Pancreas (tissue), 10 donors: ENCODE data around the gene SHD. TPM values are rescaled to one million over a fixed set of nuclear protein-coding genes. Genes with fewer than 3 reads are reported as not detected.

Experiments used
- ATAC-seq, 4 donors: fragments of 200-7000 bp; cut with Tn5 transposase; one replicate each; pipeline versions ENCODE4 v1.8.0 to v1.9.1; 2020; ENCODE audit warnings: mild to moderate bottlenecking in 4 of 4, moderate library complexity in 4 of 4
- DNase-seq, 6 donors: peaks; one replicate each; pipeline ENCODE4 v3.0.0-alpha.2; 2020
- FAIRE-seq: peaks from 2 replicates; lab custom pipeline; 2012; peaks lifted over from hg19 to GRCh38; lab: Jason Lieb, UNC
- H3K27ac ChIP-seq, 4 donors: fragments of 200-600 bp; sonication (generic); 1 replicate in 3 of 4; 2 replicates in 1 of 4; pipeline versions ENCODE4 v1.5.0 to v1.8.0; 2020
- H3K27me3 ChIP-seq, 4 donors: fragments of 200-600 bp; one replicate each; pipeline ENCODE4 v1.8.0; 2021
- H3K36me3 ChIP-seq, 3 donors: fragments of 200-600 bp; sonication (generic) in 1 of 3; one replicate each; pipeline versions ENCODE4 v1.5.0 to v1.8.0; 2020 to 2021
- H3K4me1 ChIP-seq, 3 donors: fragments of 200-600 bp; one replicate each; pipeline ENCODE4 v1.8.0; 2021
- H3K4me3 ChIP-seq, 4 donors: fragments of 200-600 bp; sonication (generic) in 2 of 4; one replicate each; pipeline versions ENCODE4 v1.5.0 to v1.8.0; 2020 to 2021
- H3K9me3 ChIP-seq, 4 donors: fragments of 200-600 bp; one replicate each; pipeline ENCODE4 v1.8.0; 2021
- WGBS, 2 donors: extraction: QIAGEN DNeasy Blood & Tissue Kit; methylation state at CpG; one replicate each; pipeline ENCODE4 v1.1.7; 2013; 5-methylcytosine and 5-hydroxymethylcytosine counted together
- intact Hi-C, 3 donors: fragments of 100-400 bp; cut with DNase I; formaldehyde crosslinking; loops; one replicate each; pipeline versions ENCODE4 v1.11.1 to v1.14.2; 2022
- polyA plus RNA-seq, 2 donors: library from polyadenylated mRNA; stranded (reverse); fragments of 200-250 nt; gene quantifications; one replicate each; pipeline ENCODE4 v1.2.3, GENCODE V29; 2013
- total RNA-seq, 6 donors: library from RNA; stranded (reverse); fragmentation: NEBNext Ultra II Directional in 4 of 6; extraction: Animal tissue kit (Norgen Biotek cat#: 25700) in 4 of 6; gene quantifications; one replicate each; pipeline versions ENCODE4 v1.2.1 to v1.2.4, GENCODE V29; 2021 to 2023
- TF ChIP-seq, protein P1 (sequence below), 4 donors: fragments of 200-600 bp; sonication (generic) in 3 of 4; IDR thresholded peaks; one replicate each; pipeline versions ENCODE4 v1.5.0 to v1.8.0; 2021; ENCODE audit warnings: antibody characterized with exemption in 4 of 4
- donor health status: healthy with polysubstance abuse.
- donor health status: DM: no; HTN: no; CAD: no; lungs with moderate emphysema.
- donor health status: DM: no; HTN: no; CAD: no.
- donor health status: control.
- donor health status: control.
- donor health status: Bipolar disorder and iron deficiency.
- donor health status: DM: yes; HTN: yes; CAD: no.
- donor health status: DM: no; HTN: no; CAD: no.
- donor health status: DM: no; HTN: no; CAD: no.
- donor health status: DM: yes; HTN: yes; CAD: no.

The SHD gene
- total and polyA plus RNA-seq, 8 donors, result not detected

DNA sequence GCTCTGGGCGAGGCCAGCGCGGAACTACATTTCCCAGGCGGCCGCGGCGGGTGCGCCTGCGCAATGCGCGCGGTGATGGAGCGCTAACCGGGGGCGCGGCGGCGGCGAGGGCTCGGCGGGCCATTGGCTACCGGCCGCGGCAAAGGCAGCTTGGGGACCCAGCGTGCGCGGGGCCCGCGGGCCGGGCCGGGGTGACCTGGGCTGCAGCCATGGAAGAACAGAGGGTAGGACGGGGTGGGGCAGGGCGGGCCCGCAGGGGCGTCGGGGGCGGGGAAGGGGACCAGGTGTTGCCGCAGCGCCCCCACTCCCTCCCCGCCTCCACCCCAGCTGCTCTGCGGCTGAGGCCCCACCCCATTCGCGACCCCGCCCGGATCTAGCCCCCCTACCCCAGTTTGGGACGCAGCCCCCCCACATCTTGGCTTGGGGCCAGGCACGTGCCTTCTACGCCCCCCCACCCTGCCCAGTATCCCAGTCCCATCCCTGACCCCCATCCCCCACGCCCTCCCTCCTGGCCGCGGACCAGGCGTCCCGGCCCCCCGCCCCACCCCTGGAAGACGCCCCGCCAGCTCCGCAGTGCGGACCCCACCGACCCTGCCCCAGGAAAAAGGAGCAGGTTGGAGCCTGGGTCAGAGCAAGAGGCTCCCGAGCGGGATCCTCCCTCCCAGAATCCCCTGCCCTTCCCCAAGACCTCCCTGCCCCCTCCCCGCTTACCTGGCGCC lies 25.6 kb downstream of the SHD start, which contains the start of gene FSD1:
Gene FSD1, plus strand, starts transcription at position 61 of the 719 bp plus-strand sequence. Its CDS starts 149 bp downstream, at position 210.
- WGBS, 2 donors, result 5 to 7% methylated on average over 35 to 53 of the region's 63 CpGs
- H3K36me3 ChIP-seq, result no peaks in the 10 kb centered on the region
- no peak within 1 kb of the TSS for H3K27ac ChIP-seq
- H3K9me3 ChIP-seq, result no peaks in the 10 kb centered on the region
- DNase-seq (peak in 1 of 6 donors; percentile 36), ATAC-seq (peak in 2 of 4 donors; percentile 22 to 47), FAIRE-seq (no peak)
- intact Hi-C loops, result no loop called here
- H3K27me3 ChIP-seq, result peaks cover 0 to 6% (median 3%) of the 10 kb centered on the region in 4 donors
- H3K4me1 ChIP-seq, result no peaks in the 10 kb centered on the region
- TF ChIP-seq, protein P1, sequence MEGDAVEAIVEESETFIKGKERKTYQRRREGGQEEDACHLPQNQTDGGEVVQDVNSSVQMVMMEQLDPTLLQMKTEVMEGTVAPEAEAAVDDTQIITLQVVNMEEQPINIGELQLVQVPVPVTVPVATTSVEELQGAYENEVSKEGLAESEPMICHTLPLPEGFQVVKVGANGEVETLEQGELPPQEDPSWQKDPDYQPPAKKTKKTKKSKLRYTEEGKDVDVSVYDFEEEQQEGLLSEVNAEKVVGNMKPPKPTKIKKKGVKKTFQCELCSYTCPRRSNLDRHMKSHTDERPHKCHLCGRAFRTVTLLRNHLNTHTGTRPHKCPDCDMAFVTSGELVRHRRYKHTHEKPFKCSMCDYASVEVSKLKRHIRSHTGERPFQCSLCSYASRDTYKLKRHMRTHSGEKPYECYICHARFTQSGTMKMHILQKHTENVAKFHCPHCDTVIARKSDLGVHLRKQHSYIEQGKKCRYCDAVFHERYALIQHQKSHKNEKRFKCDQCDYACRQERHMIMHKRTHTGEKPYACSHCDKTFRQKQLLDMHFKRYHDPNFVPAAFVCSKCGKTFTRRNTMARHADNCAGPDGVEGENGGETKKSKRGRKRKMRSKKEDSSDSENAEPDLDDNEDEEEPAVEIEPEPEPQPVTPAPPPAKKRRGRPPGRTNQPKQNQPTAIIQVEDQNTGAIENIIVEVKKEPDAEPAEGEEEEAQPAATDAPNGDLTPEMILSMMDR (IDR thresholded peaks at IDR 0.05), result no peak
- H3K4me3 ChIP-seq, result no peak within 1 kb of the TSS

DNA sequence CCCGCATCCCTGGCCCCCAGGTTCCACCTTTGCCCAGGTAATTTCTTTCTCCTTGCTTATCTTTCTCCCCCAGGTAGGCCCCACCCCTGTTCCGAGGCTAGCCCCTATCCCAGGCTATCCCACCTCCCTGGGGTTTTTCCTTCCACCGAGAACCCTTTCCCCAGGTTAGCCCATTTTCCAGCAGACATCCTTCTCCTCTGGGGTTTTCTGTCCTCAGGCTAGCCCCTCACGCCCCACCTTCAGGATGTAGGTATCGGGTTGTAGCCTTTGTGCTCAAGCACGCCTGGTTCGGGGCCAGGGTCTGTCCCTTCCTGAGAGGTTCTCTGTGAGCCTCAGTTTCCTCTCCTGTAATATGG lies 26.2 kb downstream of the SHD start:
- Histone ChIP-seq H3K4me1 (no peaks in the 10 kb centered on the region), H3K27ac (no peak overlapping the region), H3K4me3 (no peak overlapping the region), H3K27me3 (peaks cover 0 to 6% (median 3%) of the 10 kb centered on the region in 4 donors), H3K36me3 (no peaks in the 10 kb centered on the region), H3K9me3 (no peaks in the 10 kb centered on the region)
- TF ChIP-seq, protein P1 (IDR thresholded peaks at IDR 0.05), result no peak
- FAIRE-seq (no peak), ATAC-seq (no peak), DNase-seq (no peak)
- WGBS, 2 donors, result 61 to 67% methylated on average over 7 of the region's 7 CpGs
- intact Hi-C loops, result no loop called here

GRCh38 chr19:4305659-4306058 lies 26.6 kb downstream of the SHD start:
- ATAC-seq, result no peak
- Histone ChIP-seq H3K36me3 (no peaks in the 10 kb centered on the region), H3K4me3 (no peak overlapping the region), H3K4me1 (no peaks in the 10 kb centered on the region), H3K9me3 (no peaks in the 10 kb centered on the region), H3K27ac (no peak overlapping the region), H3K27me3 (peaks cover 0 to 6% (median 3%) of the 10 kb centered on the region in 4 donors)
- FAIRE-seq, result no peak
- intact Hi-C loops, result no loop called here
- WGBS, 2 donors, result 72 to 75% methylated on average over 16 of the region's 16 CpGs
- no peak for DNase-seq
- TF ChIP-seq, protein P1 (IDR thresholded peaks at IDR 0.05), result no peak

DNA sequence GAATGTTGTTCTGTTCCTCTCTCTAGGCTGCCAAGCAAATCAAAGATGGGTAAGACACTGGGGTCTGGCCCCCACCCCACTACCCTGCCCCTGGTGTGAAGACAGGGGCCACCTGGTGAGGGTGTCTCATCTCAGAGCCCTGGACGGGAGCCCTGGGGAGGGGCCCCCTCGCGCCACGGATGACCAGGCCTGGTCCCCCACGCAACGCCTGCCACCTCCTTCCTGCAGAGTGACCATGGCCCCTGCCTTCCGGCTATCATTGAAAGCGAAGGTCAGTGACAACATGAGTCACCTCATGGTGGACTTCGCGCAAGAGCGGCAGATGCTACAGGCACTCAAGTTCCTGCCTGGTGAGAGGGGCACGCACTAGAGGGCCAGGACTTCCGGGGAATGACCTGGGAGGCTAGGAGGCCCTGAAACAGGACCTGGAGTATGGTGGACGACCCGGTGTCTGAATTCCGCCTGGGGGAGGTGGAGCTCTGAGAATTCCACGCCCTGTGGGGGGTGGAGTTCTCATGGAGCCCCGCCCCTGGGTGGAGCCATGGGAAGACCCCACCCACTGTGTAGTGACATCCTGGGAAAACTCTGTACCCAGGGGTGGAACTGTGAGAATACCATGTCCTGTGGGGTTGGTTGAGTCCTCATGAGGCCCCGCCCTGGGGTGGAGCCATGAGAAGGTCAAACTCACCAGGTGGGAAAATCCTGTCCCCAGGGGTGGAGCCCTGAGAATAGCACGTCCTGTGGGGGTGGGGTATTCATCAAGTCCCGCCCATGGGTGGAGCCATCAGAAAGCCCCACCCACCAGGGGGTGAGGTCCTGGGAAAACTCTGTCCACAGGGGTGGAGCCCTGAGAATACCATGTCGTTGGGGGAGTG lies 31.4 kb downstream of the SHD start:
- H3K27ac ChIP-seq, result no peak overlapping the region
- DNase-seq (no peak), ATAC-seq (peak in 1 of 4 donors; percentile 17), FAIRE-seq (no peak)
- no peaks in the 10 kb centered on the region for H3K36me3 ChIP-seq
- H3K27me3 ChIP-seq, result no peaks in the 10 kb centered on the region
- H3K4me1 ChIP-seq, result no peaks in the 10 kb centered on the region
- no peaks in the 10 kb centered on the region for H3K9me3 ChIP-seq
- WGBS, 2 donors, result 82 to 86% methylated on average over 22 of the region's 22 CpGs
- TF ChIP-seq, protein P1 (IDR thresholded peaks at IDR 0.05), result no peak
- intact Hi-C loops, result no loop called here
- no peak overlapping the region for H3K4me3 ChIP-seq
